ENCODE measurements around the gene BABAM1.
A peak's percentile ranks its signal among the peaks of the same experiment; 100 is the strongest.

GRCh38 chr19:17246681-17247425, 20.4 kb upstream of the BABAM1 start:
- TF ChIP-seq RFX5 (IDR thresholded peaks at IDR 0.05; ENCODE audit: low read depth, low read length) (no peak), POLR2A (IDR thresholded peaks at IDR 0.05; ENCODE audit: low read depth, low read length) (no peak), CTCF (conservative IDR thresholded peaks at IDR 0.05; ENCODE audit: low read depth, low read length) (no peak), RCOR1 (IDR thresholded peaks at IDR 0.05; ENCODE audit: insufficient replicate concordance, low read length) (peak; percentile 72), MAFK (IDR thresholded peaks at IDR 0.05; ENCODE audit: low read depth, low read length) (no peak), CEBPB (IDR thresholded peaks at IDR 0.05; ENCODE audit: low read depth, low read length) (no peak), SMC3 (IDR thresholded peaks at IDR 0.05; ENCODE audit: low read depth, low read length) (no peak), BHLHE40 (IDR thresholded peaks at IDR 0.05; ENCODE audit: low read depth, low read length) (no peak), MAZ (IDR thresholded peaks at IDR 0.05; ENCODE audit: borderline replicate concordance, low read depth, low read length) (no peak), MXI1 (IDR thresholded peaks at IDR 0.05; ENCODE audit: borderline replicate concordance, low read depth, low read length) (no peak)
